ENCODE results near the gene SLC39A11.
"Not testable (repeated sequence)": the region's sequence is repeated elsewhere in the genome, so short reads cannot be mapped to it uniquely, and the experiment has no call there.

Gene SLC39A11

DNA sequence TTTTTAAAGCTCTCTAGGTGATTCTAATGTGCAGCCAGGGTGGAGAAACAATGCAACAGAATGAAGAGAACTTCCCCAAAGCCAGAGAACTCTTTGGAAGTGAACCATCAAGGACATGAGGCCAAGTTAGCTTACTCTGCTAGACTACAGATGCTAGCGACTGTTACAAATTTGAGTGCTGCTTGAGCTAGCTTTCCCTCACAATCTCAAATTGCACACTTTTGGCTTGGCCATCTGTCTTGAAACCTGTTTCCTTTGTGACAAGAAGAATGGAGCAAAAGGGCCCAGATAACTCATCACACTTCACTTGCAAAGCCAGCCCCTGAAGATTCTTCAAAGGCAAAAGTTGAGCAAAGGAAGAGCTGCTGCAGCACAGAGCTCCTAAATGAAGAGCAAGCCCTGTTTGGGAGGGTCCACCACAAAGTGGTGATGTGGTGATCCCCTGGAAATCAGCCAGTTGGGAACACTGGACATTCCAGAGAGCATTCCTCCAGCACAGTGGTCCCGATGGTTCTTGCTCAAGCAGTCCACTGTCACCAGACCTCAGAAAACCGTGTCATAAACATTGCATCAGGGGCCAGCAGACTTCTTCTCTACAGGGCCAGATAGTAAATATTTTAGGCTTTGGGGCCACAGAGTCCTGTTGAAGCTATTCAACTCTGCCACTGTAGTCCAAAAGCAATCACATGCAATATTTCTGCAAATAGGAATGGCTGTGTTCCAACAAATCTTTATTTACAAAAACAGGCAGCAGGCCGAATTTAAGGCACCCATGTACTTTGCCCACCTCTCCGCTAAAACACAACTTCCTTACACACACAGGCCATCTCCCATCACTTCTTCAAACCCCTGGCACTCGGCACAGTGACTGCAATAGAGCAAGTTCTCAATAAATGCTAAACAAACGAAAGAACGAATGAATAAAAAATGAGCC, 21.2 kb downstream of the SLC39A11 start:
- DNase-seq (ENCODE audit: low spot score): no peak

DNA sequence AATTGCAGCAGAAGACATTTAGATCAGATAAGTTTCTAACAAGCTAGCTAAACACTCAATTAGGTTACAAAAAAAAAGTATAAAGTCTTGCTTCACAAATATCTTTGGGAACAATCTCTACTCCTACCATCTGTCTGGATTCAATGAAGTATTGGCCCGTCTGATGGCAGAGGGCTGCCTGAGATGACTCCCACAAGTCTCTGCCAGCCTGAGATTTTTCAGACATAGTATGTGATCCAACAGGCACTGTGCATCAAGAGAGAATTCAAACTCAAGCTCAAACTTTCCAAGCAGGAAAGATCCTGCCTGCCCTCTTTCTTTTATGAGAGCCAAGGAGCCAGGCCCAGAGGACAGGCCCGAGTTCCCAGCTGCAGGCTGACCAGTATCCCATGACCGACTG, 22.6 kb downstream of the SLC39A11 start:
- no peak for DNase-seq (ENCODE audit: low spot score)

- no peak for DNase-seq (ENCODE audit: low spot score)
Measured at GRCh38 chr17:73069164-73069770, 23.2 kb downstream of the SLC39A11 start.

- no peak for DNase-seq (ENCODE audit: low spot score)
Measured at GRCh38 chr17:73068322-73069153, 23.9 kb downstream of the SLC39A11 start.

- DNase-seq (ENCODE audit: low spot score): not testable (repeated sequence)
Measured at GRCh38 chr17:73067699-73068098, 24.8 kb downstream of the SLC39A11 start.

- no peak for DNase-seq (ENCODE audit: low spot score)
Measured at GRCh38 chr17:73067075-73067474, 25.4 kb downstream of the SLC39A11 start.

DNA sequence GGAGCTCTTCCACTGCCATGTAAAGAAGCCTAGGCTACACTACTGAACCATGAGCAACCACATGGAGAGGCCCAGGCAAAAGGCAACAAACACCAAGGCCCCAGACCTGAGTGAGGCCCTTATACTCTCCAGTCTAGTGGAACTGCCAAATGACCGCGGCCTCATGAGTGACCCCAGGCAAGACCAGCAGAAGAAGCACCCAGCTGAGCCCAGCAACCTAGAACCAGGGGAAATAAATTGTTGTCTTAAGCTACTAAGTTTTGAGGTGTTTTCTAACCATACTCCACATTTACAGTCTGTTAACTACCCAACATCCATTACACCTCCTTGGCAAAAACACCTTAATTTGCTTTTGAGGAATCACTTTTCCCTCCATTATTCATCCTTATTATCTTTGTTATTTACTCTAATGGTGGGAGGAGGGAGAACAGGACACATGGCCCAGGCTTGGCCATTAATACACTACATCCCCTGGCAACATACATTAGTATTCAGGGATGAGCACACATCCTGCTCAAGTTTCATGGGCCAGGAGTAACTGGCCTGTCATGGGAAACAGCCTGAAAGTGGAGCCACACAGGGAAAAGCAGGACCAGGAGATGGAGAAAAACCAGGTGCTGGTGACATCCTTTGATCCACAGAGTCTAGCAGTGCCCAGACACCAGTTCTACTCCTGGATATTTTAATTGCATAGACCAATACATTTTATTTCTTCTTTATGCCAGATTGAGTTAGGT, 26.2 kb downstream of the SLC39A11 start:
- DNase-seq (ENCODE audit: low spot score): no peak

DNA sequence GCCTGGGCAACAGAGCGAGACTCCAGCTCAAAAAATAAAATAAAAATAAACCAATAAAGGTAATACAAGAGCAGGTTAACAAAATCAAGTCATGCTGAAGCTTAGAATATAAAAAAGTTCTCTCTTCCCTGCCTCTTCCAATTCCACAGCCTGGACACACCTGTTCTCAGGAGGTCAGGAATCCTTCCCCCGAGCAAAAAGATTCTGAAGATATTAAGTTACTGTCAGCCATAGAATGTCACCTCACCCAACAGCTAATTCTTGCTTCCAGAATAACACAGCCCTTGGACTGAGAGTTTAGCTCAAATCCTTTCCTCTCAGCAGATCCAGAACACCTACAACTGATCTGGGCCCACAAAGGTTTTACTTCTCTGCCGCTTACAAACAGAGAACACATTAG, 27.1 kb downstream of the SLC39A11 start:
- DNase-seq (ENCODE audit: low spot score): no peak

DNA sequence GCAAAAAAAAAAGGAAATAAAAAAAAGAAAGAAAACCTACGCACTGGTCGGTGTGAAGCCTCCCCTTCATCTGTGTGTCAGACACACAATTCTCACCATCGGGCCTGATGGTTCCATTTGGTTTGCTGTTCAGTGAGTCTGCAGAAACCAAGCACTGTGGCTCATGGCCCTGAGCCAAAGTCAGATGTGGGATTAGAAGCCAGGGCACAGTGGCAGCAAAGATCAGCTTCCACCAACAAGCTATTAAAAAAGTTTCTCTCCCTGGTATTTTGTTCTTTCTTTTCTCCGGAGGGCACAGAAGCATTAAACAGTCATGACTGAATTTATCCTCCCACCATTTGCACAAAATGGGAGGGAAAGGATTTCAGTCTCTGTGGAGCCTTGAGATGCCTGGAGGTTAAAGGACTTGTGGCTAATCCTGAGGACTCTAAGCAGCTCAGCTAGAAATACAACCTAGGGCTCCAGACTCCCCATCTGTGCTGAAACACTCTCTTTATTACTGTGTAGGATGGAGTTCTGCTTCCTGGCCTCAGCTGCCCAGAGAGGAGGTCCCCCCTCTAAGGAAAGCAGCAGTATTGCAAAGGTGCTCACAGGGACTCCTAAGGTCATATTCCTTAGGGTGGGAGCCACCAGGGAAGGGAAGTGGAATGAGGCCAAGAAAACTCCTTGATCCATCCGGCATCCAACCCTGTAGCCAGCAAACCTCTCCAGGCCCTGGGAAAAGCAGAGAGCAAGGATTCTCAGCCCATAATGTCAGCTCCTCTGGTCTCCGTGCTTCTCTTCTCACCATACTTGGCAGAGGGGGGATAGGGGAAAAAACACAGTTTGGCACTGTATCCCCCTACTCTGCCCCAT, 28.2 kb downstream of the SLC39A11 start:
- peak; percentile 4 for DNase-seq (ENCODE audit: low spot score)

DNA sequence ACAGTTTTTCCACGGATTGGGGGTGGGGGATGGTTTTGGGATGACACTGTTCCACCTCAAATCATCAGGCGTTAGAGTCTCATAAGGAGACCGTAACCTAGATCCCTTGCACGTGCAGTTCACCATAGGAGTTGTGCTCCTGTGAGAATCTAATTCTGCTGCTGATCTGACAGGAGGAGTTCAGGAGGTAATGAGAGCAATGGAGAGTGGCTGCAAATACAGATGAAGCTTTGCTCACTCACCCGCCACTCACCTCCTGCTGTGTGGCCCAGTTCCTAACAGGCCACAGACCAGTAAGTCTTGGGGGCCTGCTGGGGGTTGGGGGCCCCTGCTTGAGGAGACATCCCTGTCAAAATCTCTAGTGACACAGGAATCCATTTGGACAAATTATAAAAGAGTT, 29.8 kb downstream of the SLC39A11 start:
- no peak for DNase-seq (ENCODE audit: low spot score)

- no peak for DNase-seq (ENCODE audit: low spot score)
Measured at GRCh38 chr17:73061161-73061560, 31.3 kb downstream of the SLC39A11 start.

DNA sequence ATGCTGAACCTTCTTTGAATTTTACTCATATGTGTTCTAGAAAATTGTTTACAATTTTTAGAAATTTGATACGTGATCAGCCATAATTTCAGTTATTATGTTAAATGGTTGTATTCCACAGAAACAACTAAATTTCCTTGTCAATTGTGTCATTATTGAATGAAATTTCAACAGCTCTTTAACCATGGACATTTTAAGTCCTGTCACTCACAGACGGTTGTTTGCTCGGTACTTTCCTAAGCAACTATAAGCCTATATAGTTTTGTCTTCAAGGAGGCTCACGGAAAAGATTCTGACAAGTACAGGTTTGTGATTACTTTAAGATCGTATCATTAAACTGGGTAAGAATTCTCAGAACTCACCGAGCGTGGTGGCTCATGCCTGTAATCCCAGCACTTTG, 31.8 kb downstream of the SLC39A11 start:
- no peak for DNase-seq (ENCODE audit: low spot score)

DNA sequence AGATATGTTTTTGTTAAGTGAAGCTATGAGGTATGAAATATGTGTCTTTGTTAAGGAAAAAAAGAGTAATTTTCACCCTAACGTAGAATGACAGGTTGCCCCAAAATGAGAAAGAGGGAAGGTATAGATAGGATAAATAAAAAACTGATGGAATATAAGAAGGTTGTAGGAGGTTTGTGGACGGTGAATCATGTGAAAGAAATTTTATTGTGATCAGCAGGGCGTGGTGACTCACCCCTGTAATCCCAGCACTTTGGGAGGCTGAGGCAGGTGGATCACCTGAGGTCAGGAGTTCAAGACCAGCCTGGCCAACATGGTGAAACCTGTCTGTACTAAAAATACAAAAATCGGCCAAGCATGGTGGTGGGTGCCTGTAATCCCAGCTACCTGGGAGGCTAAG, 32.8 kb downstream of the SLC39A11 start:
- not testable (repeated sequence) for DNase-seq (ENCODE audit: low spot score)

DNA sequence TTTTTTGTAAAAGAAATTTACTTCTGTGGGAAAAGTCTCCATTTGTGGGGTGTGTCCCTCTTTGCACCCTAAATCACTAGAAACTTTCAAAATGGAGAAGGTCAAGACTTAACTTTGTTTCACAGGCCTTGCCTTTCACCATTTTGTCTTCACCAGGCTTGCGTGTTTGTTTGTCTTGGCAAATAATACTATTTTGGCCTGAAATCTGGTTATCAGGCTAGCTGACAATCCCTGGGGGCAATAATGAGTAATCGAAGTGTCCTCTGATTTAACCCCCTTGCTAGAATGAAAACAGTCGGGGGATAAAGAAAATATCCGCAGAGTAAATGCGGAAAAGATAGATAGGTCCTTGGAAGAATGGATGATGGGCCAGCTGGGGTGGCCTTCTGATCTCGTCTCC, 34.5 kb downstream of the SLC39A11 start:
- no peak for DNase-seq (ENCODE audit: low spot score)

GRCh38 chr17:73057196-73057595, 35.3 kb downstream of the SLC39A11 start:
- DNase-seq (ENCODE audit: low spot score): no peak

DNA sequence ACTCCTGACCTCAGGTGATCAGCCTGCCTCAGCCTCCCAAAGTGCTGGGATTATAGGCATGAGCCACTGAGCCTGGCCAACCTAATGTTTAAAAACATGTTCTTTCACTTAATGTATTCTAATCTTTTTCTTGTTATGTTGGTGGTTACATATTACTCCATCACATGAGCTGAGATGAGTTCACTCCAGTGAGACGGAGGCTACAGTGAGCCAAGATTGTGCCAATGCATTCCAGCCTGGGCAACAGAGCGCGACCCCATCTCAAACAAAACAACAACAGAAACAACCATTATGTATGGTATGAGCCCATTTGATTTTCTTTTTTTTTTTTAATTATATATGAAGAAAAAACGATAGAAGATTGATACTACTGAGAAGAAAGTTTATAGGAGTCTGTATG, 39.6 kb downstream of the SLC39A11 start:
- DNase-seq (ENCODE audit: low spot score): no peak

- DNase-seq (ENCODE audit: low spot score): no peak
Measured at GRCh38 chr17:73050797-73051196, 41.7 kb downstream of the SLC39A11 start.

- DNase-seq (ENCODE audit: low spot score): no peak
Measured at GRCh38 chr17:73048170-73048569, 44.3 kb downstream of the SLC39A11 start.

GRCh38 chr17:73045724-73046123, 46.8 kb downstream of the SLC39A11 start:
- DNase-seq (ENCODE audit: low spot score): no peak

DNA sequence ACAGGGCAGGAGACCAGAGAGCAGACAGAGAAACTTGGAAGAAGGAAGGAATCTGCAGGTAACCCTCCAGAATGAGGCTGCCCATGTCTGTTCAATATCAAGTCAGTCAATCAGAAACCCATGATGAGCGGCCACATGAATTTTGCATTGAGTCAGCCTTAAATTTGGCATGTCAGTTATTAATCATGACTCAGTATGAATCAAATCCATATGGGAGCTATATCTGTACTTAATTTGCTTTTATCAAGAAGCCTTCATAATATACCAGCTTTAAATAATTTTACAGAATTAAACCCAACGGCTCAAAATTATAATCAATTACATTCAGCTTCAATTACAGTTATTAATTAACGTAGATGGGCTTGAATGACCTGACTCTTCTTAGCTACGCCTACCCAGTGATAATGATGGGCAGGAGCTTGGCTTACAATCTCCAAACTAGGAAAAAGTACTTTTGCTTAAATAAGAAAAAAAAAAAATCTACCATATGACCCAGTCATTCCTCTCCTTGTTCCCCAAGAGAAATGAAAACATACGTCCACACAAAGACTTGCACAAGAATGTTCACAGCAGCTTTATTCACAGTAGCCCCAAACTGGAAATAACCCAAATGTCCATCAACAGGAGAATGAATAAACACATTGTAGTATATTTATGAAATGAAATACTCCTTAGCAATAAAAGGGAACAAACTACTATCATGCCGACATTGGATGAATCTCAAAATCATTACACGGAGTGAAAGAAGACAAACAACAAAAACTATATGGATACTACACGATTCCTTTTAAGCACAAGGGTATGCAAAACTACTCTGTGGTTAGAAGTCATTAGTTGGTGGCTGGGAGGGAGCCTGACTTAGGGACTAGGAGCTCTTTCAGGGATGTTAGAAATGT, 48.6 kb downstream of the SLC39A11 start:
- peak; percentile 62 for DNase-seq (ENCODE audit: low spot score)
